Fibroblast of lung (primary cell): ENCODE data around the gene ADCY5. TPM values are rescaled to one million over a fixed set of nuclear protein-coding genes. Genes with fewer than 3 reads are reported as not detected.

Source experiments
- DNase-seq, 2 donors: peaks; one replicate each; pipeline versions ENCODE4 v3.0.0 to v3.0.0-alpha.2; 2010; ENCODE audit warnings: low read depth in 2 of 2
- H2AFZ ChIP-seq: 2 replicates; pipeline ENCODE4 v1.5.1; 2012; ENCODE audit warnings: low read length, control low read depth, inconsistent platforms
- H3K27ac ChIP-seq: 2 replicates; pipeline ENCODE4 v1.5.1; 2011; ENCODE audit warnings: low read length, control low read depth; ENCODE audit not compliant: insufficient read depth
- H3K27me3 ChIP-seq: 2 replicates; pipeline ENCODE4 v1.5.1; 2011; ENCODE audit warnings: mild to moderate bottlenecking, low read length; ENCODE audit not compliant: control insufficient read depth, insufficient read depth
- H3K36me3 ChIP-seq: 2 replicates; pipeline ENCODE4 v1.5.1; 2011; ENCODE audit warnings: low read length; ENCODE audit not compliant: control insufficient read depth, insufficient read depth
- H3K4me1 ChIP-seq: 2 replicates; pipeline ENCODE4 v1.5.1; 2011; ENCODE audit warnings: low read length; ENCODE audit not compliant: control insufficient read depth, insufficient read depth; ENCODE audit errors: extremely low read depth
- H3K4me2 ChIP-seq: 2 replicates; pipeline ENCODE4 v1.5.1; 2011; ENCODE audit warnings: low read length, control low read depth; ENCODE audit not compliant: insufficient read depth; ENCODE audit errors: extremely low read depth
- H3K4me3 ChIP-seq, 4 experiments: fragments of 200-600 bp in 1 of 4; sonication (generic) in 1 of 4; replicated peaks in 1 of 4; 2 replicates each; pipeline ENCODE4 v1.5.1; 2011 to 2016; ENCODE audit warnings: low read length in 4 of 4, low read depth in 3 of 4, mild to moderate bottlenecking in 3 of 4, control low read depth in 2 of 4, inconsistent platforms in 1 of 4, mixed read lengths in 1 of 4; ENCODE audit not compliant: insufficient read depth in 1 of 4; ENCODE audit errors: control extremely low read depth in 1 of 4
- H3K79me2 ChIP-seq: 2 replicates; pipeline ENCODE4 v1.5.1; 2012; ENCODE audit warnings: mild to moderate bottlenecking, low read length, inconsistent platforms; ENCODE audit not compliant: control insufficient read depth, insufficient read depth
- H3K9ac ChIP-seq: 2 replicates; pipeline ENCODE4 v1.5.1; 2011; ENCODE audit warnings: mild to moderate bottlenecking, low read length, control low read depth; ENCODE audit not compliant: insufficient read depth
- H3K9me3 ChIP-seq: 2 replicates; pipeline ENCODE4 v1.5.1; 2012; ENCODE audit warnings: low read depth, low read length; ENCODE audit not compliant: control insufficient read depth, insufficient read depth
- H4K20me1 ChIP-seq: 2 replicates; pipeline ENCODE4 v1.5.1; 2011; ENCODE audit warnings: low read length; ENCODE audit not compliant: control insufficient read depth, insufficient read depth; ENCODE audit errors: extremely low read depth
- CTCF ChIP-seq, 2 donors: IDR thresholded peaks in 1 of 2; conservative IDR thresholded peaks in 1 of 2; 1 replicate in 1 of 2; 2 replicates in 1 of 2; pipeline ENCODE4 v1.5.1; 2011 to 2012; ENCODE audit warnings: low read length in 2 of 2, control low read depth in 1 of 2, inconsistent platforms in 1 of 2, low read depth in 1 of 2, mild to moderate bottlenecking in 1 of 2
- EZH2 ChIP-seq: IDR thresholded peaks from 2 replicates; pipeline ENCODE4 v1.5.1; 2012; ENCODE audit warnings: low read length, control low read depth, mild to moderate bottlenecking; ENCODE audit errors: missing control alignments
- polyA plus RNA-seq, 2 donors: library from polyadenylated mRNA; depleted of rRNA in 1 of 2; stranded (reverse) in 1 of 2; unstranded in 1 of 2; fragments of >200 nt; gene quantifications; 2 replicates each; pipeline ENCODE4 v1.2.1, GENCODE V29; 2011 to 2012; ENCODE audit warnings: missing spikeins in 1 of 2
- total RNA-seq: library from RNA; depleted of rRNA; stranded (reverse); fragments of >200 nt; gene quantifications from 2 replicates; pipeline ENCODE4 v1.2.1, GENCODE V29; 2014

ADCY5 gene
- total and polyA plus RNA-seq, 2 donors (not counting 1 experiment from before 2014, with no cell fraction given): 0.11 to 0.50 TPM

DNA sequence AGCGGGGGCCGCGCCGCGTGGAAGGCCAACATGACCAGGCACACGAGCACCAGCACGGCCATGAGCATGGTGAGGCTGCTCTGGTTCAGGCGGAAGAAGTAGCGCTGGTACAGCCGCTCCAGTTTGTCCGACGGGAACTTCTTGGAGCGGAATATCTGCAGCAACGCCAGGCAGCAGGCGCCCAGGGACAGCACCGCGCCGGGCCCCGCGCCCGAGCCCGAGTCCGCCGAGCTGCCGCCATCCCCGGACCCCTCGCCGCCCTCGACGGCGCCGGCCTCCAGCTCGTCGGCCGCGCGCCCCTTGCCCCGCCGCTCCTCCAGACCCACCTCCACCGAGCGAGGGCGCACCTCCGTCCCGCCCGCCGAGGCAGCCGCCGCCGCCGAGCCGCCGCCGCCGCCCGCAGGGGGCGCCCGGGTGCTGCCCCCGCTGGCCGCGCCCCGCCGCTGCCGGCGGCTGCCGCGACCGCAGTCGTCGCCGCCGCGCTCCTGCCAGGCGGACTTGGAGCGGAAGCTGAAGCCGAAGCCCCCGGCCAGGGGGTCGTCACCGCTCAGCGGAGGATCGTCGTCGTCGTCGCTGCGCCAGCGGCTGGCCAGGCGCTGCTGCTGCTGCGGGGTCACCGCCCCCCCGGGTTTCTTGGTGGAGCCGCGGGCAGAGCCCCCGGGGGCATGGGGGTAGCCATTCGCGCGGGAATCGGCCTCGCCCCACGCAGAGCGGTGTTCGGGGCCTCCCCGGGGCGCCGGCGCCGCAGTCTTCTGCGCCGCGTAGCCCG, 957 bp downstream of the ADCY5 start:
- peaks cover 54% of the 10 kb centered on the region for H3K27me3 ChIP-seq
- H3K4me2 ChIP-seq: no peak overlapping the region
- H3K4me3 ChIP-seq: no peak overlapping the region
- no peak overlapping the region for H3K9ac ChIP-seq
- no peaks in the 10 kb centered on the region for H3K79me2 ChIP-seq
- no peak overlapping the region for H3K27ac ChIP-seq
- H2AFZ ChIP-seq: no peak overlapping the region
- DNase-seq: no peak
- no peaks in the 10 kb centered on the region for H3K36me3 ChIP-seq
- TF ChIP-seq EZH2 (no peak), CTCF (conservative IDR thresholded peaks at IDR 0.05 in 1 of 2, IDR thresholded peaks at IDR 0.05 in 1 of 2; ENCODE audit: low read depth in 1 of 2, low read length in 2 of 2) (no peak)
- H3K4me1 ChIP-seq: no peaks in the 10 kb centered on the region
- no peaks in the 10 kb centered on the region for H3K9me3 ChIP-seq
- no peaks in the 10 kb centered on the region for H4K20me1 ChIP-seq

- Histone ChIP-seq H3K4me1 (no peaks in the 10 kb centered on the region), H3K9ac (no peak overlapping the region), H3K79me2 (no peaks in the 10 kb centered on the region), H3K27ac (no peak overlapping the region), H2AFZ (no peak overlapping the region), H3K4me3 (no peak overlapping the region), H3K9me3 (no peaks in the 10 kb centered on the region), H3K36me3 (no peaks in the 10 kb centered on the region), H4K20me1 (no peaks in the 10 kb centered on the region), H3K27me3 (peaks cover 54% of the 10 kb centered on the region), H3K4me2 (no peak overlapping the region)
- TF ChIP-seq CTCF (conservative IDR thresholded peaks at IDR 0.05 in 1 of 2, IDR thresholded peaks at IDR 0.05 in 1 of 2; ENCODE audit: low read depth in 1 of 2, low read length in 2 of 2): no peak
- no peak for TF ChIP-seq EZH2
- no peak for DNase-seq
These were observed 1.5 kb downstream of the ADCY5 start for GRCh38 chr3:123447416-123447748.

- Histone ChIP-seq H3K9ac (no peak overlapping the region), H3K4me2 (no peak overlapping the region), H3K27me3 (peaks cover 54% of the 10 kb centered on the region), H3K27ac (no peak overlapping the region), H4K20me1 (no peaks in the 10 kb centered on the region), H3K79me2 (no peaks in the 10 kb centered on the region), H3K4me3 (no peak overlapping the region), H3K9me3 (no peaks in the 10 kb centered on the region), H2AFZ (no peak overlapping the region), H3K36me3 (no peaks in the 10 kb centered on the region), H3K4me1 (no peaks in the 10 kb centered on the region)
- no peak for DNase-seq
- TF ChIP-seq EZH2 (no peak), CTCF (conservative IDR thresholded peaks at IDR 0.05 in 1 of 2, IDR thresholded peaks at IDR 0.05 in 1 of 2; ENCODE audit: low read depth in 1 of 2, low read length in 2 of 2) (no peak)
These were observed 2.2 kb downstream of the ADCY5 start for GRCh38 chr3:123446610-123447109.
